ENCODE data around the gene ILRUN. TPM values are rescaled to one million over a fixed set of nuclear protein-coding genes. Genes with fewer than 3 reads are reported as not detected.
"Not testable (repeated sequence)": the region's sequence is repeated elsewhere in the genome, so short reads cannot be mapped to it uniquely, and the experiment has no call there.

ILRUN gene
- total and polyA plus RNA-seq, 2 donors (not counting 1 experiment from before 2014, with no cell fraction given), result 30.1 to 71.3 TPM

GRCh38 chr6:34717466-34717865, 20.9 kb upstream of the ILRUN start:
- POLR2A ChIA-PET, result no interaction called here

GRCh38 chr6:34714663-34715062, 18.1 kb upstream of the ILRUN start:
- Mint-ChIP-seq H3K4me3 (no peak overlapping the region), H3K27me3 (no peaks in the 10 kb centered on the region), H3K9me3 (ENCODE audit: insufficient read depth) (no peaks in the 10 kb centered on the region), H3K4me1 (no peaks in the 10 kb centered on the region), H3K27ac (no peak overlapping the region)
- Histone ChIP-seq H3K36me3 (replicated peaks in 1 of 2; ENCODE audit: control extremely low read depth in 1 of 2, control insufficient read depth in 1 of 2, extremely low read depth in 1 of 2, insufficient read depth in 2 of 2, low read length in 1 of 2) (no peaks in the 10 kb centered on the region), H4K20me1 (ENCODE audit: control insufficient read depth, insufficient read depth, low read length, poor library complexity, severe bottlenecking) (no peaks in the 10 kb centered on the region), H3K4me1 (ENCODE audit: control insufficient read depth in 2 of 2, insufficient read depth in 2 of 2, low read length in 2 of 2) (no peaks in the 10 kb centered on the region), H3K9me3 (ENCODE audit: control extremely low read depth in 1 of 3, control insufficient read depth in 2 of 3, insufficient read depth in 1 of 3, low read length in 2 of 3) (no peaks in the 10 kb centered on the region), H3K4me3 (ENCODE audit: control extremely low read depth in 1 of 5, extremely low read depth in 1 of 5, insufficient read depth in 1 of 5, low read depth in 2 of 5, low read length in 4 of 5) (no peak overlapping the region), H3K27me3 (replicated peaks in 1 of 4; ENCODE audit: control extremely low read depth in 1 of 4, control insufficient read depth in 3 of 4, insufficient read depth in 4 of 4, low read length in 3 of 4) (no peaks in the 10 kb centered on the region), H3K9ac (ENCODE audit: low read length) (no peak overlapping the region), H3K79me2 (ENCODE audit: control insufficient read depth, insufficient read depth, low read length) (no peaks in the 10 kb centered on the region), H3K4me2 (replicated peaks; ENCODE audit: low read depth, low read length, poor library complexity, severe bottlenecking) (no peak overlapping the region), H3K27ac (ENCODE audit: low read length in 2 of 2) (no peak overlapping the region), H2AFZ (ENCODE audit: insufficient read depth, low read depth, low read length, poor library complexity, severe bottlenecking) (no peak overlapping the region)
- CTCF ChIA-PET, result interaction anchor here (0.6 kb wide), 1 partner anchor 89 kb away, joined by 3 read pairs; no protein-coding TSS in a partner anchor
- 100% methylated on average over 1 of the region's 4 CpGs for WGBS (ENCODE audit: insufficient coverage)
- intact Hi-C loops (cut with micrococcal nuclease), result no loop called here
- POLR2A ChIA-PET, result interaction anchor here (0.7 kb wide), 1 partner anchor 574 kb away, joined by 4 read pairs; no protein-coding TSS in a partner anchor
- DNase-seq, result no peak
- ATAC-seq (ENCODE audit: low read depth), result no peak
- TF ChIP-seq CTCF (IDR thresholded peaks at IDR 0.05) (no peak), EZH2 (IDR thresholded peaks at IDR 0.05; ENCODE audit: borderline replicate concordance, insufficient read depth, low read depth, low read length, poor library complexity, severe bottlenecking) (no peak)

More at GRCh38 chr6:34717466-34717865, 20.9 kb upstream of the ILRUN start:
- Mint-ChIP-seq H3K27me3 (no peaks in the 10 kb centered on the region), H3K27ac (no peak overlapping the region), H3K4me3 (no peak overlapping the region), H3K4me1 (no peaks in the 10 kb centered on the region), H3K9me3 (ENCODE audit: insufficient read depth) (no peaks in the 10 kb centered on the region)
- Histone ChIP-seq H3K9me3 (ENCODE audit: control extremely low read depth in 1 of 3, control insufficient read depth in 2 of 3, insufficient read depth in 1 of 3, low read length in 2 of 3) (no peaks in the 10 kb centered on the region), H3K36me3 (replicated peaks in 1 of 2; ENCODE audit: control extremely low read depth in 1 of 2, control insufficient read depth in 1 of 2, extremely low read depth in 1 of 2, insufficient read depth in 2 of 2, low read length in 1 of 2) (no peaks in the 10 kb centered on the region), H3K79me2 (ENCODE audit: control insufficient read depth, insufficient read depth, low read length) (no peaks in the 10 kb centered on the region), H4K20me1 (ENCODE audit: control insufficient read depth, insufficient read depth, low read length, poor library complexity, severe bottlenecking) (no peaks in the 10 kb centered on the region), H2AFZ (ENCODE audit: insufficient read depth, low read depth, low read length, poor library complexity, severe bottlenecking) (no peak overlapping the region), H3K4me3 (ENCODE audit: control extremely low read depth in 1 of 5, extremely low read depth in 1 of 5, insufficient read depth in 1 of 5, low read depth in 2 of 5, low read length in 4 of 5) (no peak overlapping the region), H3K27ac (ENCODE audit: low read length in 2 of 2) (no peak overlapping the region), H3K4me2 (replicated peaks; ENCODE audit: low read depth, low read length, poor library complexity, severe bottlenecking) (no peak overlapping the region), H3K9ac (ENCODE audit: low read length) (no peak overlapping the region), H3K4me1 (ENCODE audit: control insufficient read depth in 2 of 2, insufficient read depth in 2 of 2, low read length in 2 of 2) (no peaks in the 10 kb centered on the region), H3K27me3 (replicated peaks in 1 of 4; ENCODE audit: control extremely low read depth in 1 of 4, control insufficient read depth in 3 of 4, insufficient read depth in 4 of 4, low read length in 3 of 4) (no peaks in the 10 kb centered on the region)
- TF ChIP-seq EZH2 (IDR thresholded peaks at IDR 0.05; ENCODE audit: borderline replicate concordance, insufficient read depth, low read depth, low read length, poor library complexity, severe bottlenecking), result no peak
- no peak for TF ChIP-seq CTCF (IDR thresholded peaks at IDR 0.05)
- no peak for DNase-seq
- intact Hi-C loops (cut with micrococcal nuclease), result no loop called here
- ATAC-seq (ENCODE audit: low read depth), result no peak
- CTCF ChIA-PET, result interaction anchor here (0.6 to 0.8 kb wide), 2 partner anchors 68 to 326 kb away, joined by 3 to 4 read pairs; no protein-coding TSS in a partner anchor
- WGBS (ENCODE audit: insufficient coverage), result no CpG with 5 or more reads among the region's 2 CpGs

GRCh38 chr6:34712881-34713280, 16.3 kb upstream of the ILRUN start:
- intact Hi-C loops (cut with micrococcal nuclease); H3K4me2 ChIP-seq (replicated peaks; ENCODE audit: low read depth, low read length, poor library complexity, severe bottlenecking); H3K27ac Mint-ChIP-seq; H3K27me3 Mint-ChIP-seq; H3K36me3 ChIP-seq (replicated peaks in 1 of 2; ENCODE audit: control extremely low read depth in 1 of 2, control insufficient read depth in 1 of 2, extremely low read depth in 1 of 2, insufficient read depth in 2 of 2, low read length in 1 of 2); ATAC-seq (ENCODE audit: low read depth); H3K4me1 ChIP-seq (ENCODE audit: control insufficient read depth in 2 of 2, insufficient read depth in 2 of 2, low read length in 2 of 2); H3K9me3 Mint-ChIP-seq (ENCODE audit: insufficient read depth); H2AFZ ChIP-seq (ENCODE audit: insufficient read depth, low read depth, low read length, poor library complexity, severe bottlenecking); H3K4me3 ChIP-seq (ENCODE audit: control extremely low read depth in 1 of 5, extremely low read depth in 1 of 5, insufficient read depth in 1 of 5, low read depth in 2 of 5, low read length in 4 of 5); H3K4me1 Mint-ChIP-seq; H3K9ac ChIP-seq (ENCODE audit: low read length); DNase-seq; POLR2A ChIA-PET; H3K4me3 Mint-ChIP-seq; H3K79me2 ChIP-seq (ENCODE audit: control insufficient read depth, insufficient read depth, low read length); H3K9me3 ChIP-seq (ENCODE audit: control extremely low read depth in 1 of 3, control insufficient read depth in 2 of 3, insufficient read depth in 1 of 3, low read length in 2 of 3); H4K20me1 ChIP-seq (ENCODE audit: control insufficient read depth, insufficient read depth, low read length, poor library complexity, severe bottlenecking); H3K27me3 ChIP-seq (replicated peaks in 1 of 4; ENCODE audit: control extremely low read depth in 1 of 4, control insufficient read depth in 3 of 4, insufficient read depth in 4 of 4, low read length in 3 of 4); H3K27ac ChIP-seq (ENCODE audit: low read length in 2 of 2): not testable (repeated sequence)
- WGBS (ENCODE audit: insufficient coverage), result 100% methylated on average over 4 of the region's 7 CpGs
- CTCF ChIA-PET, result interaction anchor here (0.6 kb wide), 1 partner anchor 1633 kb away, joined by 3 read pairs; no protein-coding TSS in a partner anchor
